GM12878 (cell line): ENCODE data around the gene ITGA7. TPM values are rescaled to one million over a fixed set of nuclear protein-coding genes. Genes with fewer than 3 reads are reported as not detected.
A peak's percentile ranks its signal among the peaks of the same experiment; 100 is the strongest.

Experiments
- ATAC-seq: fragments of 200-7000 bp; cut with Tn5 transposase; 3 replicates; pipeline ENCODE4 v1.9.1; 2020; ENCODE audit warnings: mild to moderate bottlenecking, moderate library complexity
- BruUV-seq: library from RNA; stranded (reverse); fragments of 400-500 nt; replicated peaks from 2 replicates; lab custom pipeline; 2021; lab: Mats Ljungman, UMichigan
- CTCF ChIA-PET: fragments of 300-600 bp; sonication (Branson Sonifier 250); formaldehyde crosslinking; extraction: SDS; loops from one replicate; lab custom pipeline; 2021; ENCODE audit warnings: inconsistent platforms; lab: Yijun Ruan, JAX
- POLR2A ChIA-PET: fragments of 350-600 bp; formaldehyde crosslinking; extraction: SDS; loops from one replicate; lab custom pipeline; 2021; ENCODE audit warnings: inconsistent platforms; lab: Charles Lee
- RAD21 ChIA-PET: fragments of 300-600 bp; sonication (Branson Sonifier 250); formaldehyde crosslinking; loops from one replicate; lab custom pipeline; 2023; ENCODE audit warnings: antibody characterized with exemption; ENCODE audit not compliant: unreplicated experiment; lab: Charles Lee
- SMC1A ChIA-PET: fragments of 300-600 bp; sonication (Branson Sonifier 250); formaldehyde crosslinking; loops from one replicate; lab custom pipeline; 2023; ENCODE audit not compliant: unreplicated experiment, uncharacterized antibody; lab: Charles Lee
- DNase-seq: peaks from one replicate; pipeline ENCODE4 v3.0.0-alpha.2; 2011; ENCODE audit warnings: low read depth, low spot score
- FAIRE-seq: peaks from 3 replicates; lab custom pipeline; 2011; peaks lifted over from hg19 to GRCh38; lab: Jason Lieb, UNC
- H2AFZ ChIP-seq: 2 replicates; pipeline ENCODE4 v1.6.0; 2011; ENCODE audit warnings: low read depth, low read length, control low read depth; ENCODE audit not compliant: control insufficient read depth
- H3K27ac ChIP-seq: 2 replicates; pipeline ENCODE4 v1.5.1; 2011; ENCODE audit warnings: control low read depth; ENCODE audit not compliant: control insufficient read depth, insufficient read depth
- H3K27me3 ChIP-seq, 2 experiments: replicated peaks in 1 of 2; 2 replicates each; pipeline versions ENCODE4 v1.6.0 to v1.6.1; 2011; ENCODE audit warnings: low read length in 1 of 2; ENCODE audit not compliant: control insufficient read depth in 2 of 2, insufficient read depth in 2 of 2
- H3K36me3 ChIP-seq, 2 experiments: 2 replicates each; pipeline ENCODE4 v1.5.1; 2011; ENCODE audit warnings: low read length in 1 of 2; ENCODE audit not compliant: control insufficient read depth in 2 of 2, insufficient read depth in 2 of 2
- H3K4me1 ChIP-seq: 2 replicates; pipeline ENCODE4 v1.6.1; 2011; ENCODE audit warnings: mild to moderate bottlenecking, low read length, moderate library complexity, mixed read lengths; ENCODE audit not compliant: control insufficient read depth, insufficient read depth
- H3K4me2 ChIP-seq: 2 replicates; pipeline ENCODE4 v1.6.0; 2011; ENCODE audit warnings: control low read depth; ENCODE audit not compliant: control insufficient read depth, insufficient read depth
- H3K4me3 ChIP-seq: fragments of 200-600 bp; sonication (generic); 2 replicates; pipeline ENCODE4 v1.5.1; 2016
- H3K79me2 ChIP-seq: 2 replicates; pipeline ENCODE4 v1.6.0; 2011; ENCODE audit warnings: low read length; ENCODE audit not compliant: control insufficient read depth, insufficient read depth
- H3K9ac ChIP-seq: 2 replicates; pipeline ENCODE4 v1.8.0; 2011; ENCODE audit warnings: low read length, control low read depth, mixed read lengths; ENCODE audit not compliant: control insufficient read depth, insufficient read depth
- H3K9me3 ChIP-seq: replicated peaks from 3 replicates; pipeline ENCODE4 v1.5.1; 2011; ENCODE audit warnings: mild to moderate bottlenecking, low read length; ENCODE audit not compliant: control insufficient read depth, insufficient read depth
- H4K20me1 ChIP-seq: 2 replicates; pipeline ENCODE4 v1.6.0; 2011; ENCODE audit not compliant: control insufficient read depth, insufficient read depth
- ATF2 ChIP-seq: IDR thresholded peaks from 2 replicates; pipeline ENCODE4 v1.6.1; 2012; ENCODE audit warnings: low read length, inconsistent platforms
- E2F4 ChIP-seq: IDR thresholded peaks from 2 replicates; pipeline ENCODE4 v1.6.1; 2012; ENCODE audit warnings: low read depth, low read length, improper control_type of control experiment
- EED ChIP-seq: sonication (generic); IDR thresholded peaks from 2 replicates; pipeline ENCODE4 v1.6.1; 2016; ENCODE audit warnings: antibody characterized with exemption, low read depth
- IRF5 ChIP-seq: fragments of 450-650 bp; IDR thresholded peaks from 2 replicates; pipeline ENCODE4 v1.6.1; 2017; ENCODE audit warnings: borderline replicate concordance
- MYB ChIP-seq: fragments of 150-350 bp; IDR thresholded peaks from 2 replicates; pipeline ENCODE4 v1.6.1; 2014; ENCODE audit warnings: mild to moderate bottlenecking, low read depth, low read length, borderline replicate concordance
- NBN ChIP-seq: fragments of 450-650 bp; IDR thresholded peaks from 2 replicates; pipeline ENCODE4 v1.6.1; 2016
- SKIL ChIP-seq: fragments of 450-650 bp; IDR thresholded peaks from 2 replicates; pipeline ENCODE4 v1.6.1; 2017; ENCODE audit warnings: mild to moderate bottlenecking, low read depth, inconsistent platforms; ENCODE audit not compliant: poor library complexity, severe bottlenecking
- SMAD1 ChIP-seq: fragments of 450-650 bp; IDR thresholded peaks from 2 replicates; pipeline ENCODE4 v1.6.1; 2018; ENCODE audit warnings: mild to moderate bottlenecking, low read depth; ENCODE audit not compliant: partially characterized antibody
- SMAD5 ChIP-seq: IDR thresholded peaks from 2 replicates; pipeline ENCODE4 v1.6.1; 2016; ENCODE audit warnings: antibody characterized with exemption, low read depth
- SMC3 ChIP-seq: IDR thresholded peaks from 2 replicates; pipeline ENCODE4 v1.6.1; 2011; ENCODE audit warnings: low read length, improper control_type of control experiment, borderline replicate concordance
- YY1 ChIP-seq: IDR thresholded peaks from 2 replicates; pipeline ENCODE4 v1.6.1; 2011; ENCODE audit warnings: low read depth, mild to moderate bottlenecking, low read length
- WGBS: methylation state at CpG from one replicate; pipeline ENCODE4 v1.1.6; 2016; ENCODE audit warnings: low lambda C conversion rate; ENCODE audit not compliant: insufficient replicate concordance, insufficient coverage; ENCODE audit errors: missing lambda C conversion rate; 5-methylcytosine and 5-hydroxymethylcytosine counted together
- in situ Hi-C: fragments of 300-500 bp; cut with MboI; formaldehyde crosslinking; loops from 9 replicates; pipeline ENCODE4 v1.14.3; 2018; ENCODE audit warnings: mixed read lengths
- intact Hi-C: fragments of 100-400 bp; cut with micrococcal nuclease; formaldehyde crosslinking; loops from one replicate; pipeline ENCODE4 v1.14.2; 2022; ENCODE audit not compliant: unreplicated experiment
- polyA plus RNA-seq, 11 experiments: library from polyadenylated mRNA; depleted of rRNA in 4 of 11; unstranded in 6 of 11; stranded (reverse) in 5 of 11; fragments of >200 nt; fragmentation: Nextera tagmentation in 4 of 11; fragmentation: Illumina TruSeq in 1 of 11; extraction: Ambion mirVana in 4 of 11; extraction: Trizol in 1 of 11; gene quantifications; 1 replicate in 1 of 11; 2 replicates in 10 of 11; pipeline versions ENCODE4 v1.2.1 to v1.2.3, GENCODE V29; 2011 to 2016; ENCODE audit warnings: inconsistent platforms in 2 of 11, missing spikeins in 2 of 11, low read depth in 1 of 11
- total RNA-seq, 4 experiments: library from RNA; depleted of rRNA in 3 of 4; stranded (reverse); fragments of >200 nt in 3 of 4; fragmentation: Illumina TruSeq in 1 of 4; extraction: Trizol in 1 of 4; gene quantifications; 2 replicates each; pipeline versions ENCODE4 v1.2.1 to v1.2.3, GENCODE V29; 2013 to 2021

ITGA7 gene
- total and polyA plus RNA-seq, 10 of the 15 experiments (the other 5 are each of a cell fraction or from before 2014, with no cell fraction given): 0.18 to 5.1 (median 1.5) TPM

GRCh38 chr12:55682087-55682796 is 25.5 kb downstream of the ITGA7 start:
- TF ChIP-seq MYB (no peak), E2F4 (no peak), SMAD1 (no peak), NBN (no peak), SKIL (no peak), ATF2 (no peak), SMAD5 (no peak), EED (no peak), IRF5 (no peak), SMC3 (no peak), YY1 (no peak)
- ATAC-seq: peak; percentile 13; the same call in 2 of the 3 replicates
- intact Hi-C loops (no loop called here), in situ Hi-C loops (no loop called here)
- Histone ChIP-seq H3K36me3 (no peaks in the 10 kb centered on the region), H3K9me3 (no peaks in the 10 kb centered on the region), H4K20me1 (no peaks in the 10 kb centered on the region), H3K4me1 (peaks cover 10% of the 10 kb centered on the region), H3K27ac (no peak overlapping the region), H3K9ac (no peak overlapping the region), H3K79me2 (no peaks in the 10 kb centered on the region), H3K4me3 (peak overlapping the region; percentile 23; the same call in 1 of the 2 replicates), H3K27me3 (no peaks in the 10 kb centered on the region), H3K4me2 (peak overlapping the region; percentile 61), H2AFZ (peak overlapping the region; percentile 70)
- ChIA-PET SMC1A (interaction anchor here (0.8 to 1.4 kb wide), 7 partner anchors 8 to 52 kb away, joined by 3 to 8 read pairs (median 3); partner anchors contain the start of gene BLOC1S1), CTCF (interaction anchor here (0.7 to 1.7 kb wide), 17 partner anchors 9 to 963 kb away, joined by 3 to 13 read pairs (median 4); partner anchors contain the start of gene BLOC1S1), POLR2A (interaction anchor here (1.1 kb wide), 1 partner anchor 8 kb away, joined by 3 read pairs; no protein-coding TSS in a partner anchor), RAD21 (interaction anchor here (0.6 to 1.4 kb wide), 8 partner anchors 9 to 304 kb away, joined by 3 to 8 read pairs (median 4); partner anchors contain the start of gene BLOC1S1)
- WGBS: 62% methylated on average over 13 of the region's 13 CpGs
- no peak for FAIRE-seq
- BruUV-seq: no TSS peak
- DNase-seq: no peak
